A549 treated with dexamethasone at 1 μM for 4 hours (cell line): ENCODE measurements around the gene NDN. TPM values are rescaled to one million over a fixed set of nuclear protein-coding genes. Genes with fewer than 3 reads are reported as not detected.

Experiments used
- total RNA-seq: library from RNA; stranded (reverse); fragments of 200-300 nt; extraction: Qiagen RNA extraction; gene quantifications from 5 replicates; pipeline ENCODE4 v1.2.3, GENCODE V29; 2022

The NDN gene, protein sequence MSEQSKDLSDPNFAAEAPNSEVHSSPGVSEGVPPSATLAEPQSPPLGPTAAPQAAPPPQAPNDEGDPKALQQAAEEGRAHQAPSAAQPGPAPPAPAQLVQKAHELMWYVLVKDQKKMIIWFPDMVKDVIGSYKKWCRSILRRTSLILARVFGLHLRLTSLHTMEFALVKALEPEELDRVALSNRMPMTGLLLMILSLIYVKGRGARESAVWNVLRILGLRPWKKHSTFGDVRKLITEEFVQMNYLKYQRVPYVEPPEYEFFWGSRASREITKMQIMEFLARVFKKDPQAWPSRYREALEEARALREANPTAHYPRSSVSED
- 0.07 to 0.10 TPM (median 0.08 TPM) in 5 replicates for total RNA-seq

DNA sequence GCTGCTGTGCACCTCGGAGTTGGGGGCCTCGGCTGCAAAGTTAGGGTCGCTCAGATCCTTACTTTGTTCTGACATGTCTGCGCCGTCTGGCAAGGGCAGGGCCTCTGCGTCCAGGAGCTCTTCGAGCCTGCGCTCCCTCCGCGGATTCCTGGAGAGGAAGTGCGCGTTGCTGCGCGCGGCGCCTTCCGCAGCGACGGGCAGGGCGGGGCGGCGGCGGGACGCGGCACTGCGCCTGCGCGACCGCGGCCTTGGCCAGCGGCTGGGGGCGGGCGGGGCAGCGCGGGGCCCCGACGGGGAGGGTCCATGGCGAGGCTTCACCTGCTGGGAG is at the start of gene NDN:
Gene NDN, minus strand, starts transcription at position 163 of the 328 bp plus-strand sequence. Its CDS starts 88 bp downstream, at position 75.

GRCh38 chr15:23647421-23648370 is 39.4 kb downstream of the NDN start, which contains the start of gene MAGEL2:
Gene MAGEL2 (minus strand): TSS chr15:23647867. CDS start chr15:23647742, 125 bp downstream.

Other genes starting within 250 kb of the NDN start
- gene GOLGA6L2, start 240.1 kb downstream of the NDN start, total RNA-seq: not detected in 5 replicates
- 1.1 to 2.1 TPM (median 1.9 TPM) in 5 replicates for gene MKRN3, start 121.6 kb downstream of the NDN start, total RNA-seq
- not detected in 5 replicates for gene MAGEL2, start 39.4 kb downstream of the NDN start, total RNA-seq